Adipose tissue (tissue), 3 donors: Measurements from ENCODE around the gene KRTAP5-5. TPM values are rescaled to one million over a fixed set of nuclear protein-coding genes. Genes with fewer than 3 reads are reported as not detected.
"Not testable (repeated sequence)": the region's sequence is repeated elsewhere in the genome, so short reads cannot be mapped to it uniquely, and the experiment has no call there.

Experiments used
- H3K27ac ChIP-seq: one replicate; pipeline ENCODE4 v1.5.1; 2013; ENCODE audit warnings: low read depth, low read length
- WGBS, 3 donors: extraction: QIAGEN DNeasy Blood & Tissue Kit; methylation state at CpG; one replicate each; pipeline ENCODE4 v1.1.7; 2013; 5-methylcytosine and 5-hydroxymethylcytosine counted together
- polyA plus RNA-seq, 3 donors: library from polyadenylated mRNA; stranded (reverse); fragments of 200-250 nt; gene quantifications; one replicate each; pipeline ENCODE4 v1.2.3, GENCODE V29; 2013
- donor health status: healthy with polysubstance abuse.
- donor health status: Bipolar disorder and iron deficiency.
- donor health status: healthy.

The KRTAP5-5 gene
- polyA plus RNA-seq, 3 donors = not detected

DNA sequence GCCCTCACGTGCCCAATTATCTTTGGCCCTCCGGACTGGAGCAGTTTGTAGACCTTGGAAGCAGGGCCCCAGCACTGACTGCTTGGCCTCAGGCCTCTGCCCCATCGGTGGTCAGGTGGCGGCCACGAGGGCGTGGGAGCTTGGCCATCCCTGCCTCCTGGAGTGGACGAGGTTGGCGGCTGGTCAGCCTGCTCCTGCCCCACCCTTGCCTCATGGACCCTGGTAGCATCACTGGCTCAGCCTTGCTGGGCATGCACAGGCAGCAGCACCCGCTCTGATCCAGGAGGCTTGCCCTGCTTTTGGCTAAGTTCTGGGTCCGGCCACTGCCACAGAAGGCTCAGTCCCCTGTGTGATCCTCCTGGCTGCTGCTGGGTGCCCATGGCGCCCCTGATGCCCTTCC, 25.4 kb upstream of the KRTAP5-5 start:
- WGBS, 3 donors = 90 to 93% (median 91%) methylated on average over 11 of the region's 11 CpGs
- H3K27ac ChIP-seq = no peak overlapping the region

DNA sequence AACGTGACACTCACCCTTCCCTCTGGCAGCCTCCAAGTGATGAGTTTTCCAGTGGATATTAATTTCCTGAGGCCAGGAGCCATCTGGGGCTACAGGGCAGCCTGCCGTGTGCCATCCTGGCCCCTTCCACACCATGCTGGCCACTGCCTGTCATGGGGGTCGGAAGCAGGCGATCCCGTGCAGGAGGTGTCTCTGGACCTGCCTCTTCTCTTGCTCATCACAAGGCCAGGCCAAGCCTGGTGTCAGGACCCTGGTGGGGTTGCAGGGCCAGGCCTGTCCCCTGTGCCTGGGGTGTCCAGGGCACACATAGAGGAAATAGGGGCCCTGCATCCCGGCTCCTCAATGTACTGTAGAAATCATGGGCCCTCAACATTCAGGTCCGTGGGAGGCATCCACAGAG, 24.9 kb upstream of the KRTAP5-5 start:
- H3K27ac ChIP-seq = no peak overlapping the region
- WGBS, 3 donors = 78 to 86% (median 85%) methylated on average over 4 to 7 of the region's 7 CpGs

- not testable (repeated sequence) for H3K27ac ChIP-seq
- 81 to 93% (median 82%) methylated on average over 13 of the region's 13 CpGs for WGBS, 3 donors
These were observed 23.7 kb upstream of the KRTAP5-5 start for GRCh38 chr11:1605923-1606322.

DNA sequence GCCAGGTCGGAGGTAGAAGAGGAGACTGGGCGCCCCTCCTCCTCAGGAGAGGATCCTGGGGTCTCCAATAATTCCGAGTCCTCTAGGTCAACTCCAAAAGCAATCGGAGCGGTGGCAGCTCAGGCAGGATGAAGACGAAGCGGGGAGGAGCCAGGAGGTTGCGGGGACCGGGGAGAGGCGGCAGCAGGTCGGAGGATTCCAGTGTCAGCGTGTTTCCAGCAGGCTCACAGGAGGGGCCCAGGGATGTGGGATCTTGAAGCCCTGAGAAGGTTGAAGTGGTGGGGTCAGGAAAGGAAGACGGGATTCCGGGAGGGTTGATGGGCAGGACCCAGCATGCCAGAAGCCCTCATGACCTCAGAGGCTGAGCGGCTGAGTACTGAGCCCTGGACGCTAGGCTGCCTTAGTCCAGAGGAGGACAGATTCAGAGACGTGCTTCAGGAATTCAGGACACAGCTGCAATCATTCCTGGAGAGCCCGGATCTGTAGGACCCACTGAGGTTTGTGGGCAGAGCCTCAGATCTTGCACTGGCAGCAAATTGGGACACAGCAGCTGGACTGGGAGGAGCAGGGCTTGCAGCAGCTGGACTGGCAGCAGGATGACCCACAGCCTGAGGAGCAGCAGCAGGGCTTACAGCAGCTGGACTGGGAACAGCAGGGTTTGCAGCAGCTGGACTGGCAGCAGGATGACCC, 22.3 kb upstream of the KRTAP5-5 start:
- WGBS, 3 donors = 39 to 44% (median 44%) methylated on average over 18 of the region's 18 CpGs
- H3K27ac ChIP-seq = not testable (repeated sequence)

GRCh38 chr11:1607901-1608300, 21.7 kb upstream of the KRTAP5-5 start:
- 46 to 58% (median 50%) methylated on average over 5 of the region's 5 CpGs for WGBS, 3 donors
- H3K27ac ChIP-seq = not testable (repeated sequence)

DNA sequence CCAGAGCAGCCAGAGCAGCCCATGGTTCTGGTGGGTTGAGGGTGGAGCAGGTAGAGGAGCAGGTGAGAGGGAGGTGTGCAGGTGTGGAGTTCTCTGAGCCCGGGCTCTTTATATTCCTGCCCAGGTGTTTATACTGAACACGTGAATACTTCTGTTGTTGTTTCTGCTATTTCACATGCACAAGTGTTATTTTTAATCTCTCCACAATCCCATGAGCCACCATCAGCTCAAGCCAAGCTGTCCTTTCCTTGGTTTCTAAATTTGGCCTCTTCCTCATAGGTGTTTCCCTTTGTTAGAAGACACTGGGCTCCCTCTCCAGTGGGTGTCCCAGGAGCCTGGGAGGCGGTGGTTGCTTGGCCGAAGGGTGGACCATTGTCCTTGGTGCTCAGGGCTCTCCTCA, 21.2 kb upstream of the KRTAP5-5 start, which contains the start of gene KRTAP5-3:
Gene KRTAP5-3 (minus strand): TSS at position 101 of the 400 bp plus-strand sequence. CDS start 78 bp downstream, at position 23.
- no peak within 1 kb of the TSS for H3K27ac ChIP-seq
- WGBS, 3 donors = 58 to 68% (median 62%) methylated on average over 4 of the region's 4 CpGs

GRCh38 chr11:1618231-1618630, 11.3 kb upstream of the KRTAP5-5 start:
- 82 to 87% (median 87%) methylated on average over 10 of the region's 10 CpGs for WGBS, 3 donors
- H3K27ac ChIP-seq = no peak overlapping the region

DNA sequence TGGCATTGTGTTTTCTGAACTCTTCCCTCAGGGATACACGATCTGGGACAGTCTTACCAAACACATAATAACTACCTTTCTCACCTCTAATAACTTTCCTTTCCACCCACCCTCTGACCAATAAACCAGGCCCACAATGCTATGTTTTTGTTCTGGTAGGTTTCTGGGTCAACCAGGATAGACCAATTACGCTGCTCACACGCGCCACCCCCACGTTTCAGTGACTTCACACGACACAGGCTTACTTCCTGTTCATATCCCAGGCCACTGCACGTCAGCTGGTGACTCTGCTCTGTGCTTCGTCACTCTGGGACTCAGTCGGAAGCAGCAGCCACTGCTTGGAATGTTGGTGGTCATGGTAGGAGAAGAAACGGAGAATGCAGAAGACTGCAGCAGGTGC, 10.1 kb upstream of the KRTAP5-5 start:
- 29 to 64% (median 43%) methylated on average over 10 of the region's 10 CpGs for WGBS, 3 donors
- no peak overlapping the region for H3K27ac ChIP-seq

GRCh38 chr11:1622086-1622485, 7.5 kb upstream of the KRTAP5-5 start, which contains the start of gene KRTAP5-4:
TSS of gene KRTAP5-4 (minus strand) at chr11:1622138. CDS start at chr11:1622093, 45 bp downstream.
- WGBS, 3 donors = 24 to 35% (median 32%) methylated on average over 1 of the region's 1 CpG
- no peak within 1 kb of the TSS for H3K27ac ChIP-seq

DNA sequence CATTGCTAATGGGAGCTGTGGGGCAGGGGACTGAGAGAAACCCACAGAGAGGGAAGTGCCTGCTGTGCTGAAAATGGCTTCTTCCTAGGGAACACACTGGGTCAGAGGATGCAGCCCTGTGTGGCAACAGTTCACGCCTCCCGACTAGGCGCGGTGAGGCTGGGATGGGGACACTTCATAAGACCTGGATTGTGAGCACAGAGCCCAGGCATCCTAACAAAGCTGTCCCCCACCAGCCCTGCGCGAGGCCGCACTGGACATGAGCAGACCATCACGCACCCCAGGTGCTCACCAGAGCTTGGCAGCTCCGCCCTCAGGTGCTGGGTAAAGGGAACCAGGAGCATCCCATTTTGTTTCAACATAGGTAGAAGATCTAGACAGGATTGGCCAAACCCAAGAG, 5.9 kb upstream of the KRTAP5-5 start:
- WGBS, 3 donors = 70 to 81% (median 80%) methylated on average over 9 of the region's 9 CpGs
- no peak overlapping the region for H3K27ac ChIP-seq

DNA sequence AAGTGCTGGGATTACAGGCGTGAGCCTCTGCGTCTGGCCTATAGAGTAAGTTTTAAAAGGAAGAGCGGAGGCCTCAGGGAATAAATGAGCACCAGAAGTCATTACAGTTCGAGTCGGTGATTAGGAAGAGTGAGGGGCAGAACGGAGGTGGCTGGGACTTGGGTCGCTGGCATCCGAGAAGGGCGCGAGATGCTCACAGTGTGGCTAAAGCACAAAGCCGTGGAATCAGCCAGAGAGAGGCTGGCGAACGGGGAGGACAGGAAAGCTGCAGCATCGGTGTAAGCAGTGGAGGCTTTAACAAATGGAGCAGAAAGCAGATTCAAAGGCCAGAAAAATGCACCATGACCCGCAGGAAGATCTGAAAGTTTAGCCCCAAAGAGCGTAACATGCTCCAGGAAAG, 5.0 kb upstream of the KRTAP5-5 start:
- 80 to 86% (median 85%) methylated on average over 16 of the region's 16 CpGs for WGBS, 3 donors
- no peak overlapping the region for H3K27ac ChIP-seq

DNA sequence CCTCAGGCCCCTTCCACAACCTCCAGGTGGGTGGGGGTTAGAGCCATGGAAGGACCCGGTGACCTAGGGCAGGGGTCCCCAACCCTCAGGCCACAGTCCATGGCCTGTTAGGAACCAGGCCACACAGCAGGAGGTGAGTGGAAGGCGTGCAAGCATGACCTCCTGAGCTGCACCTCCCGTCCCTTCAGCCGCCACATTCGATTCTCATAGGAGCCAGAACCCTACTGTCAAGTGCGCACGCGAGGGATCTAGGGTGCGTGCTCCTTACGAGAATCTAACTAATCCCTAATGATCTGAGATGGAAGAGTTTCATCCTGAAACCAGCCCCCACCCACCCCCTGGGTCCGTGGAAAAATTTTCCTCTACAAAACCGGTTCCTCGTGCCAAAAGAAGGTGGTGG, 4.0 kb upstream of the KRTAP5-5 start:
- no peak overlapping the region for H3K27ac ChIP-seq
- WGBS, 3 donors = 83 to 86% (median 85%) methylated on average over 13 of the region's 13 CpGs

DNA sequence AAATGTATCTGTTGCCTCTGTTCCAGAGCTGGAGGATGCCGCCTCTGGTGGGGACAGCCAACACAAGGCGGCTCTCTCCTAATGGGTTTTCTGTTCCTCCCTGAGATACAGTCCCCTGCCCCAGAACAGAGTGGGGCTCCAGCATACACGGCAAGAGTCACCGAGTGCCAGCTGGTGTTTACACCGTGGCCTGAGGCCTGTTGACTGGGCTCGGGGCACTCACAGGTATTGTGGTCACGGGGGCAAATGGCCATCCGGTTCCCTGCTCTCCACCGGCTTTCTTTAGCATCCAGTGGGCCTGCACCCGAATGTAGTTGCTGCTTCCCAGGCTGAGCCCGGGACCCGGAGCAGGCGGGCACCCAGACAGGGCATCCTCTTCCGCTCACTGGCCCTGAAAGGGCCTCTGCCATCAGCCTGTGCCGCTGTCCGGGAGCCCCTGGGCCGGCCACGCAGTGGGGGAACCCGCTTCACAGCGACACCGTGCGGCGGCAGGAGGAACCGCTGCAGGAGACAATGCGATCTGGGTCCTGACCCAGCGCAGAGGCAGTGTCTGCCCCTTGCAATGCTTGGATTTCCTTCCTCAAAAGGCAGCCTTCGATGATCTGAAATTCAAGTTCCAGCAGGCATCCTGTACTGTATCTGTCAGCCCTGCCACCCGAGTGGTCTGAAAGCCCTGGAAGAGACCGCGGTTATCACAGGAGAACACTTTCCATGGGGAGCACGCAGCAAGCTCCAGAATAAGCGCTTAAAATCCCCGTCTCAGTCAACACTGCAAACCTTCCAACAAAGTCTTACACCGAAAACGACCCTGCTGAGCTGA, 859 bp upstream of the KRTAP5-5 start:
- 25 to 28% (median 26%) methylated on average over 35 of the region's 35 CpGs for WGBS, 3 donors
- no peak overlapping the region for H3K27ac ChIP-seq

DNA sequence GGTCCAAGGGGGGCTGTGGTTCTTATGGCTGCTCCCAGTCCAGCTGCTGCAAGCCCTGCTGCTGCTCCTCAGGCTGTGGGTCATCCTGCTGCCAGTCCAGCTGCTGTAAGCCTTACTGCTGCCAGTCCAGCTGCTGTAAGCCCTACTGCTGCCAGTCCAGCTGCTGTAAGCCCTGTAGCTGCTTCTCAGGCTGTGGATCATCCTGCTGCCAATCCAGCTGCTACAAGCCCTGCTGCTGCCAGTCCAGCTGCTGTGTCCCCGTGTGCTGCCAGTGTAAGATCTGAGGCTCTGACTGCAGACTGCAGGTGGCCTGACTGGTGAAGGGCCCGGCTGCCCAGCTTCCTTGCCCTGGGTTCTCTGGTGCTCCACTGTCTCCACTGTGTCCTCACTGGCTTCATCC, 696 bp downstream of the KRTAP5-5 start:
- whole genome bisulfite sequencing, 3 donors = 73 to 81% (median 78%) methylated on average over 2 of the region's 2 CpGs
- H3K27ac ChIP-seq = no peak overlapping the region

DNA sequence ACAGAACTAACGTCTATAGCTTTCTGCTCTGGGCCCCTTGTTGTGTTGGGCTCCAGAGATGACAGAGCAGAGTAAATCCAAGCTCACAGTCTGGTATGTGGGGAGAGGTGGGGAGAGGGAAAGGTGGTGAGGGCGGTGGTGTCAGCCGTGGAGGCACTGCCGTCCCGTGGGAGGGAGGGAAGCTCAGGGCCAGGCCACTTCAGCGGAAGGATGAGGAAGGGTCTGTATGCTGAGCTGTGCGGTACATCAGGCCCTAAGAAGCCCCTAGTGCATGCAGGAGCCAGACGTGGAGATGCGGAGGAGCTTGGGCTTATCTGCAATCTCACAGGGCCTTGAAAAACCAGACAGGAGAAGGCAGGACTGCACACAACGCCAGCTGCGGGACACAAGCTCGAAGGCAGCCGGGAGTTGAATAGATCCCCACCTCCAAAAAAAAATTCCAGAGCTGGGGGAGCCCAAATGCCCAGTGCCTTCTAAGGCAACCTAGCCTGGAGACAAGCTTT, 1.5 kb downstream of the KRTAP5-5 start:
- WGBS, 3 donors = 74 to 79% (median 77%) methylated on average over 13 of the region's 13 CpGs

GRCh38 chr11:1632053-1632714, 2.6 kb downstream of the KRTAP5-5 start:
- 35 to 65% (median 60%) methylated on average over 11 of the region's 11 CpGs for WGBS, 3 donors
- no peak overlapping the region for H3K27ac ChIP-seq

More for the DNA sequence above, 1.5 kb downstream of the KRTAP5-5 start:
- H3K27ac ChIP-seq = no peak overlapping the region

GRCh38 chr11:1633864-1634263, 4.3 kb downstream of the KRTAP5-5 start:
- WGBS, 3 donors = 87 to 92% (median 92%) methylated on average over 6 to 10 of the region's 10 CpGs
- no peak overlapping the region for H3K27ac ChIP-seq

- no peak overlapping the region for H3K27ac ChIP-seq
- WGBS, 3 donors = 82 to 87% (median 86%) methylated on average over 19 of the region's 19 CpGs
These were observed 6.8 kb downstream of the KRTAP5-5 start for GRCh38 chr11:1636291-1636950.
